Calu3 (cell line): ENCODE data around the gene MRFAP1. TPM values are rescaled to one million over a fixed set of nuclear protein-coding genes. Genes with fewer than 3 reads are reported as not detected.

ENCODE experiments used
- BruUV-seq: library from RNA; stranded (reverse); fragments of 400-500 nt; replicated peaks from 2 replicates; lab custom pipeline; 2021; lab: Mats Ljungman, UMichigan
- CTCF ChIA-PET: fragments of 300-600 bp; sonication (Branson Sonifier 250); formaldehyde crosslinking; loops from one replicate; lab custom pipeline; 2022; ENCODE audit warnings: antibody characterized with exemption; lab: Charles Lee
- DNase-seq: peaks from one replicate; pipeline ENCODE4 v3.0.0; 2022
- H3K27ac Mint-ChIP-seq: one replicate; pipeline ENCODE4 v1.8.0; 2022; ENCODE audit warnings: mixed read lengths; ENCODE audit not compliant: unreplicated experiment
- H3K27me3 Mint-ChIP-seq: one replicate; pipeline ENCODE4 v1.8.0; 2022; ENCODE audit warnings: mixed read lengths; ENCODE audit not compliant: unreplicated experiment
- H3K36me3 Mint-ChIP-seq: one replicate; pipeline ENCODE4 v1.8.0; 2022; ENCODE audit warnings: mild to moderate bottlenecking, moderate library complexity, mixed read lengths; ENCODE audit not compliant: insufficient read depth, unreplicated experiment
- H3K4me1 Mint-ChIP-seq: one replicate; pipeline ENCODE4 v1.8.0; 2022; ENCODE audit warnings: mild to moderate bottlenecking, low read depth, mixed read lengths; ENCODE audit not compliant: unreplicated experiment
- H3K4me3 Mint-ChIP-seq: one replicate; pipeline ENCODE4 v1.8.0; 2022; ENCODE audit warnings: mild to moderate bottlenecking, low read depth, moderate library complexity, mixed read lengths; ENCODE audit not compliant: unreplicated experiment
- H3K9me3 Mint-ChIP-seq: one replicate; pipeline ENCODE4 v1.8.0; 2022; ENCODE audit warnings: low read depth, mixed read lengths; ENCODE audit not compliant: unreplicated experiment
- intact Hi-C: fragments of 100-400 bp; cut with micrococcal nuclease; formaldehyde crosslinking; loops from one replicate; pipeline ENCODE4 v1.10.0; 2022; ENCODE audit not compliant: unreplicated experiment
- total RNA-seq: library from RNA; stranded (reverse); gene quantifications from 2 replicates; pipeline ENCODE4 v1.2.3, GENCODE V29; 2022
- TF ChIP-seq, protein P1 (sequence below): fragments of 200-600 bp; IDR thresholded peaks from one replicate; pipeline ENCODE4 v1.8.0; 2022; ENCODE audit warnings: antibody characterized with exemption; ENCODE audit not compliant: unreplicated experiment

Gene MRFAP1
- total RNA-seq, 1 experiment from 2014 or later: 151 TPM

DNA sequence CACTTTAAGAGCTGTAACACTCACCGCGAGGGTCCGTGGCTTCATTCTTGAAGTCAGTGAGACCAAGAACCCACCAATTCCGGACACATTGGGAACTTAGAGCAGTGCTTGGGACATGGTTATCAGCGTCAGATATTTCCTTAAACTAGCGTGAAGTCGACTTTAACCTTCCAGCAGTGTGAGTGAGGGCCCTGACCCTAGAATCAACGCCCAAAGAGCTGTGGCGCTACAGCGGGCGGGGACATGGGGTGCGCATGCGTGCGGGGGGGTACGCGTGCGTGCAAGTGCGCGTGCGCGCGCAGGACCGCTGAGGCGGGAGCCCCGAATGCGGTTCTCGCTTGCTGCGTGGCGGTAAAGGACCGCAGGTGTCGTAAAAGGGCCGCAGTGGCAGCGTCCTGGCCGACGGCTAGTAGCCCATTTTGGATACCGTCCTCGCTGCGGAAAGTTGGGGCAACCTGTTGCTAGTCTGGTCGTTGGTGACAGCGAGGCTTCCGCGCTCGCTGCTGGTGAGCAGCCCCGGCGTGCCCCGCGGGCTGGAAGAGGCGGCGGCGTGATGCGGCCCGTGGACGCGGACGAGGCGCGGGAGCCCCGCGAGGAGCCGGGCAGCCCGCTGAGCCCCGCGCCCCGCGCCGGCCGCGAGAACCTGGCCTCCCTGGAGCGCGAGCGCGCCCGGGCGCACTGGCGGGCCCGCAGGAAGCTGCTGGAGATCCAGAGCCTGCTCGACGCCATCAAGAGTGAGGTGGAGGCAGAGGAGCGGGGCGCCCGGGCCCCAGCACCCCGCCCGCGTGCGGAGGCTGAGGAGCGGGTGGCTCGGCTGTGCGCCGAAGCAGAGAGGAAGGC, 33.4 kb downstream of the MRFAP1 start:
- CTCF ChIA-PET: interaction anchor here (0.8 to 1.9 kb wide), 7 partner anchors 10 to 97 kb away, joined by 3 to 26 read pairs (median 3); partner anchors contain the start of gene BLOC1S4
- Mint-ChIP-seq H3K36me3 (peaks cover 39% of the 10 kb centered on the region), H3K9me3 (no peaks in the 10 kb centered on the region), H3K27ac (peak overlapping the region; percentile 47), H3K27me3 (no peaks in the 10 kb centered on the region), H3K4me1 (peaks cover 23% of the 10 kb centered on the region), H3K4me3 (peak overlapping the region; percentile 87)
- peak; percentile 87 for DNase-seq
- intact Hi-C loops: loop anchor here (2.0 kb wide), 1 partner anchor 15 kb away; no protein-coding TSS in a partner anchor
- TF ChIP-seq, protein P1, sequence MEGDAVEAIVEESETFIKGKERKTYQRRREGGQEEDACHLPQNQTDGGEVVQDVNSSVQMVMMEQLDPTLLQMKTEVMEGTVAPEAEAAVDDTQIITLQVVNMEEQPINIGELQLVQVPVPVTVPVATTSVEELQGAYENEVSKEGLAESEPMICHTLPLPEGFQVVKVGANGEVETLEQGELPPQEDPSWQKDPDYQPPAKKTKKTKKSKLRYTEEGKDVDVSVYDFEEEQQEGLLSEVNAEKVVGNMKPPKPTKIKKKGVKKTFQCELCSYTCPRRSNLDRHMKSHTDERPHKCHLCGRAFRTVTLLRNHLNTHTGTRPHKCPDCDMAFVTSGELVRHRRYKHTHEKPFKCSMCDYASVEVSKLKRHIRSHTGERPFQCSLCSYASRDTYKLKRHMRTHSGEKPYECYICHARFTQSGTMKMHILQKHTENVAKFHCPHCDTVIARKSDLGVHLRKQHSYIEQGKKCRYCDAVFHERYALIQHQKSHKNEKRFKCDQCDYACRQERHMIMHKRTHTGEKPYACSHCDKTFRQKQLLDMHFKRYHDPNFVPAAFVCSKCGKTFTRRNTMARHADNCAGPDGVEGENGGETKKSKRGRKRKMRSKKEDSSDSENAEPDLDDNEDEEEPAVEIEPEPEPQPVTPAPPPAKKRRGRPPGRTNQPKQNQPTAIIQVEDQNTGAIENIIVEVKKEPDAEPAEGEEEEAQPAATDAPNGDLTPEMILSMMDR: no peak
- BruUV-seq: no TSS peak

DNA sequence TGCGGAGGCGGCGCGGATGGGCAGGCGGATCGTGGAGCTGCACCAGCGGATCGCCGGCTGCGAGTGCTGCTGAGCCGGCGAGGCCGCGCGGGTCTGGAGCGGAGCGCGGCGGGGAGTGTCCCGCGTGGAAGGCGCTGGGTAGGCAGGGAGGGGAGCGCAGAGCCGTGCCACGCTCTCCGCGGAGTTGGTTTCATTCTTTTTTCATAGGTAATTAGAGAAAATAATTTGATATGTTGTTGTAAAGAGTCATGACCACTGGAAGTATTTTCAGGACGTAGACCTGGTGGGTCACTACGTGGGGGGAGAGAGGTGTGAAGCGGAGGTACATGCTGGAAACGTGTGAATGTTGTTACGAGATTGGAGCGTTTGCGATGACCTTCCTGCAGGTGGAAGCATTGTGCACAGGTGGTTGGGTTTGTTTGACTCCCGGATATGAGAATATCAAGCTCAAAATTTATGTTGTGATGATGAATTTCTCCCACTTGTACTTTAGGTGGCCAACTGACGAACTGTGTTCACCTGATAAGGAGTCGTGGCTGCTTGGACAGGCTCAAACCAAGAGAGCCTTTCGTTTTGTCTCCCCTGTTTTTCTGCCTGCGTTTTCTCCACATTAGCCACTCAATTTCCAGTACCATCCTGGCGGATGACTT, 34.1 kb downstream of the MRFAP1 start:
- no TSS peak for BruUV-seq
- DNase-seq: peak; percentile 46
- Mint-ChIP-seq H3K36me3 (peaks cover 39% of the 10 kb centered on the region), H3K4me1 (peaks cover 23% of the 10 kb centered on the region), H3K27me3 (no peaks in the 10 kb centered on the region), H3K27ac (peak overlapping the region; percentile 33), H3K9me3 (no peaks in the 10 kb centered on the region), H3K4me3 (peak overlapping the region; percentile 87)
- intact Hi-C loops: loop anchor here (2.0 kb wide), 1 partner anchor 14 kb away; no protein-coding TSS in a partner anchor
- CTCF ChIA-PET: interaction anchor here (0.7 to 1.9 kb wide), 9 partner anchors 9 to 199 kb away, joined by 3 to 26 read pairs (median 3); partner anchors contain the start of genes BLOC1S4 and MRFAP1L1
- TF ChIP-seq, protein P1: peak; percentile 59

DNA sequence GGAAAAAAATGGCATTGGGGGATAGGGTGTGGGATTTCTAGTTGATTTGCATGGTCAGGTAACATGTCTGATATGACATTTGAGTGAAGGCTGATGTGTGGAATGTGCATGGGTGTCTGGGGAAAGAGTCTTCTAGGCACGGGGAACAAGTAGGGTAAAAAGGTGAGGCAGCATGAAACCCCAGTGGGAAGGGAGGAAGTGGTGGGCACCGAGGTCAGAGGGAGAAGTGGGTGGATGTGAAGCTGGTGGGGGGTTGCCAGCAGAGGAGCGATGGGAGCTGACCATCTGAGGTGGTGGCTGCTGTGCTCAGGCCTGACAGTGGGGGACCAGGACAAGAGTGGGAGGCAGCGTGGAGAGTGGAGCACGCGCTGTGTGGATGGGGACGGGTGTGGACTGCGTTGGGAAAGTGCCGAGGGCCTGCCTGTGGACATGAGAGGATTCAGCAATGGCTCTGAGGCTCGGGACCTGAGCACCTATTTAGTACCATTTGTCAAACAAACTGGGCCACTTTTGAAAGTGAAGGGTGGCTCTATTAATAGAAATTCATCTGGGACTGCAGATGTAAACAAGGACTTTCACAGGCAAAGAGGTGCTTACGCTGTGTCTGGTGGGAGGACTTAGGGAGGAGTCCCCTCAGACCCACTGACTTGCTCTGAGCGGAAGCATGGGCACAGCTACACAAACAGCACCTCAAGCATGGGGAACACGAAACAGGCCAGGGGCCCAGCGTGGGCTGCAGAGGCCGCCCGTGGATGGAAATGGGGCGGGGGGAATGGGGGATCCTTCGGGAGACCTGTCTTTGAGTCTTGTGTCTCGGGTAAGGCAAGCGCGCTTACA, 36.5 kb downstream of the MRFAP1 start:
- peaks cover 43% of the 10 kb centered on the region for H3K36me3 Mint-ChIP-seq
- H3K27ac Mint-ChIP-seq: no peak overlapping the region
- H3K4me1 Mint-ChIP-seq: peaks cover 23% of the 10 kb centered on the region
- TF ChIP-seq, protein P1: no peak
- H3K4me3 Mint-ChIP-seq: peak overlapping the region; percentile 87
- CTCF ChIA-PET: no interaction called here
- DNase-seq: no peak
- H3K9me3 Mint-ChIP-seq: no peaks in the 10 kb centered on the region
- BruUV-seq: no TSS peak
- no peaks in the 10 kb centered on the region for H3K27me3 Mint-ChIP-seq
- intact Hi-C loops: no loop called here
